ENCODE data around the gene ZNF133. TPM values are rescaled to one million over a fixed set of nuclear protein-coding genes. Genes with fewer than 3 reads are reported as not detected.
A peak's percentile ranks its signal among the peaks of the same experiment; 100 is the strongest.

Gene ZNF133
- total and polyA plus RNA-seq, 11 donors = 4.0 to 9.8 (median 6.3) TPM

DNA sequence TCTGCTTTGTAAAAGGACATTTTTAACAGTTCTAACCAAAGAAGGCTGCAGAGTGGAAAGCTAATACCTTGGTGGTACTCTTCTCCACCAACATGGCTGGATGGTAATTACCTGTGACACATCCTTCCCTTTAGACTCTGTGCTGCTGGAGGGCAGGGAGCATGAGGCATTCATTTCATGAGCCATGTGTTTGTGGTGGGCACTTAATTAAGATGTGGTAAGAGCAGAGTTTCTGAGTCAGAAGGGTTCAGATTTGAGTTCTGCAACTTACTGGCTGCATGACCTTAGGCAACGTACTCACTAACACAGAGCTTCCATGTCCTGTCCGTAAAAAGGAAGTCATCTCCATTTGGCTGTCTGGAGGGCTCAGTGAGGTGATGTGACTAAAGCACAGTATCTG, 9.1 kb upstream of the ZNF133 start:
- H3K27me3 ChIP-seq = peaks cover 0 to 44% (median 13%) of the 10 kb centered on the region in 9 donors
- no peaks in the 10 kb centered on the region for H3K4me1 ChIP-seq

DNA sequence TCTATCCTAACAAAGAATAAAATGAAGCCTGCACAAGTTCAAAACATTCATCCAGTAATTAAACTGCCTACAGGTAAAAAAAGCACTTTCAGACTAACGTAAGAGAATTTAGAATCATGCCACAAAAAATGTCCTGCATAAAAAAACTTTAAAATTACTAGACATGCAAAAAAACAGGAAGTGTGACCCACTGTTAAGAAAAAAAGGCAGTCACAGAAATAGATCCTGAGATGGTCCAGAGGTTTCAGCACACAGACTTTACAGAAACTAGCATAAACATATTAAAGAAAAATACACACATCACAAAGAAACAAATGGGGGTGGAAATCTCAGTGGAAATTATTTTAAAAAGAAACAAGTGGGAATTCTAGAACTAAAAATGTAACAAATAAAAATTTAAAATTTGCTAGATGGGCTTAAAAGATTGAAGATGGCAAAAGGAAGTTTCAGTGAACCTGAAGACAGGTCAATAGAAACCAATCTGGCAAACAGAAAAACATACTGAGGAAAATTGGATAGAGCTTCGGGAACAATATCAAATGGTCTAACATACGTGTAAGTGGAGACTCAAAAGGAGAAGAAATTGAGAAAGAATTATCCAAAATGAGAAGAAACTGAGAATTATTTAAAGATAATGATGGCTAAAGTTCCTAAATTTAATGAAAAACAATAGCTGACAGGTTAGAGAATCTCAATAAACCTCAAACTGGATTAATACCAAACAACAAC, 3.4 kb upstream of the ZNF133 start:
- H3K4me3 ChIP-seq = no peak overlapping the region
- intact Hi-C loops (cut with DNase I) = loop anchor here in 9 of 10 donors (5.0 to 10.0 kb wide), 8 partner anchors 148 to 510 kb away; partner anchors contain the start of genes KAT14 (in 7 of the 9), PET117 (in 7 of the 9), DZANK1 (in 2 of the 9) and POLR3F (in 2 of the 9)
- ATAC-seq (no peak), DNase-seq (no peak)
- no peak overlapping the region for H3K27ac ChIP-seq
- WGBS, 4 donors = 77 to 82% (median 81%) methylated on average over 3 of the region's 3 CpGs
- H3K9me3 ChIP-seq = peaks cover 0 to 20% (median 12%) of the 10 kb centered on the region in 12 donors
- no peaks in the 10 kb centered on the region for H3K36me3 ChIP-seq
- peaks cover 0 to 35% (median 11%) of the 10 kb centered on the region in 9 donors for H3K27me3 ChIP-seq
- peaks cover 0 to 18% (median 12%) of the 10 kb centered on the region in 12 donors for H3K4me1 ChIP-seq
- no peak for TF ChIP-seq POLR2A (IDR thresholded peaks at IDR 0.05)
- TF ChIP-seq, protein P1, sequence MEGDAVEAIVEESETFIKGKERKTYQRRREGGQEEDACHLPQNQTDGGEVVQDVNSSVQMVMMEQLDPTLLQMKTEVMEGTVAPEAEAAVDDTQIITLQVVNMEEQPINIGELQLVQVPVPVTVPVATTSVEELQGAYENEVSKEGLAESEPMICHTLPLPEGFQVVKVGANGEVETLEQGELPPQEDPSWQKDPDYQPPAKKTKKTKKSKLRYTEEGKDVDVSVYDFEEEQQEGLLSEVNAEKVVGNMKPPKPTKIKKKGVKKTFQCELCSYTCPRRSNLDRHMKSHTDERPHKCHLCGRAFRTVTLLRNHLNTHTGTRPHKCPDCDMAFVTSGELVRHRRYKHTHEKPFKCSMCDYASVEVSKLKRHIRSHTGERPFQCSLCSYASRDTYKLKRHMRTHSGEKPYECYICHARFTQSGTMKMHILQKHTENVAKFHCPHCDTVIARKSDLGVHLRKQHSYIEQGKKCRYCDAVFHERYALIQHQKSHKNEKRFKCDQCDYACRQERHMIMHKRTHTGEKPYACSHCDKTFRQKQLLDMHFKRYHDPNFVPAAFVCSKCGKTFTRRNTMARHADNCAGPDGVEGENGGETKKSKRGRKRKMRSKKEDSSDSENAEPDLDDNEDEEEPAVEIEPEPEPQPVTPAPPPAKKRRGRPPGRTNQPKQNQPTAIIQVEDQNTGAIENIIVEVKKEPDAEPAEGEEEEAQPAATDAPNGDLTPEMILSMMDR (IDR thresholded peaks at IDR 0.05) = no peak

More for the DNA sequence above, 9.1 kb upstream of the ZNF133 start:
- DNase-seq (no peak), ATAC-seq (no peak)
- H3K36me3 ChIP-seq = no peaks in the 10 kb centered on the region
- H3K27ac ChIP-seq = no peak overlapping the region
- no peak overlapping the region for H3K4me3 ChIP-seq
- 55 to 74% (median 72%) methylated on average over 2 of the region's 2 CpGs for WGBS, 4 donors
- TF ChIP-seq POLR2A (IDR thresholded peaks at IDR 0.05) = no peak
- TF ChIP-seq, protein P1 (IDR thresholded peaks at IDR 0.05) = no peak
- peaks cover 0 to 3% (median 0%) of the 10 kb centered on the region in 12 donors for H3K9me3 ChIP-seq
- intact Hi-C loops (cut with DNase I) = loop anchor here in 7 of 10 donors (5.0 to 10.0 kb wide), 5 partner anchors 144 to 1474 kb away; partner anchors contain the start of genes KAT14 (in 2 of the 7) and PET117 (in 2 of the 7)

DNA sequence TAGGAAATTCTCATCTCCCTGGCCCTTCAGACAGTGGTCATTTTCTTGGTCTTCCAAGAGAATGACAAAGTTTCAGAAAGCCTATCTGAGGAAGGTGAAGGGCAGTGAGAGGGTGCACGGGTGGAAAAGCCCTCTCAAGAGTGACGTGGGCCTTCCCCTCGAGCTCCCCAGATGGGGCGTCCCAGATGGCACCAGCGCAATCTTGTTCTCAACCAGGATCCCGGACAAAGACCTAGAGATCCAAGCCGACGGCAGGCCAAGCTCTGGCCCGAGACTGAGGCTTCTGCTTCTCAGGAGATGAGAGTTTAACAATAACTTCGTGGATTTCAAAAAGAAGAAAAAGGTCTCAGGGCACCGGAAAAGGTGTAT, 797 bp upstream of the ZNF133 start:
- Histone ChIP-seq H3K4me3 (peak overlapping the region; percentile 62 to 99 (median 78)), H3K9me3 (peaks cover 0 to 20% (median 12%) of the 10 kb centered on the region in 12 donors), H3K27me3 (peaks cover 0 to 15% (median 0%) of the 10 kb centered on the region in 9 donors), H3K36me3 (peaks cover 0 to 11% (median 6%) of the 10 kb centered on the region in 9 donors), H3K27ac (peak overlapping the region; percentile 80 to 100 (median 95)), H3K4me1 (peaks cover 0 to 21% (median 12%) of the 10 kb centered on the region in 12 donors)
- TF ChIP-seq, protein P1 (IDR thresholded peaks at IDR 0.05) = no peak
- TF ChIP-seq POLR2A (IDR thresholded peaks at IDR 0.05) = no peak
- ATAC-seq (peak in 1 of 4 donors; percentile 1), DNase-seq (peak in 2 of 5 donors; percentile 27 to 28)
- 0 to 9% (median 7%) methylated on average over 7 to 11 of the region's 11 CpGs for WGBS, 4 donors
- intact Hi-C loops (cut with DNase I) = loop anchor here in 9 of 10 donors (5.0 to 10.0 kb wide), 8 partner anchors 150 to 507 kb away; partner anchors contain the start of genes KAT14 (in 7 of the 9), PET117 (in 7 of the 9), DZANK1 (in 2 of the 9) and POLR3F (in 2 of the 9)

Measured in heart left ventricle (tissue), 16 donors.